Activated CD4-positive, alpha-beta T cell treated with anti-CD3 and anti-CD28 coated beads for 36 hours (primary cell): ENCODE measurements around the gene GAREM1. TPM values are rescaled to one million over a fixed set of nuclear protein-coding genes. Genes with fewer than 3 reads are reported as not detected.

Experiments used
- ATAC-seq: fragments of 200-7000 bp; cut with Tn5 transposase; one replicate; pipeline ENCODE4 v1.10.0; 2021; ENCODE audit warnings: mild to moderate bottlenecking, moderate library complexity
- CTCF ChIA-PET: fragments of 350-600 bp; sonication (Branson Sonifier 250); formaldehyde crosslinking; loops from one replicate; lab custom pipeline; 2021; ENCODE audit warnings: antibody characterized with exemption; lab: Charles Lee
- POLR2A ChIA-PET: fragments of 350-600 bp; sonication (Branson Sonifier 250); formaldehyde crosslinking; loops from one replicate; lab custom pipeline; 2021; ENCODE audit warnings: antibody characterized with exemption, inconsistent platforms; lab: Charles Lee
- DNase-seq: peaks from one replicate; pipeline ENCODE4 v3.0.0-alpha.2; 2020
- H3K27ac Mint-ChIP-seq: one replicate; pipeline ENCODE4 v1.8.0; 2021; ENCODE audit warnings: mixed read lengths
- H3K27me3 Mint-ChIP-seq: one replicate; pipeline ENCODE4 v1.8.0; 2021; ENCODE audit warnings: mixed read lengths
- H3K36me3 Mint-ChIP-seq: one replicate; pipeline ENCODE4 v1.8.0; 2021; ENCODE audit warnings: low read depth, mixed read lengths
- H3K4me1 Mint-ChIP-seq: one replicate; pipeline ENCODE4 v1.8.0; 2021; ENCODE audit warnings: mixed read lengths
- H3K4me3 Mint-ChIP-seq: one replicate; pipeline ENCODE4 v1.8.0; 2021; ENCODE audit warnings: mild to moderate bottlenecking, moderate library complexity, mixed read lengths
- H3K9me3 Mint-ChIP-seq: one replicate; pipeline ENCODE4 v1.8.0; 2021; ENCODE audit warnings: low read depth, mixed read lengths
- intact Hi-C, 2 experiments: fragments of 100-400 bp; cut with DNase I in 1 of 2; cut with micrococcal nuclease in 1 of 2; formaldehyde crosslinking; loops; one replicate each; pipeline versions ENCODE4 v1.14.2 to v1.15.1; 2022 to 2024; cut with DNase I, micrococcal nuclease
- total RNA-seq, 2 experiments: library from RNA; stranded (reverse); gene quantifications; one replicate each; pipeline ENCODE4 v1.2.3, GENCODE V29; 2021

The GAREM1 gene
- total RNA-seq, 2 experiments from 2014 or later = not detected

- ATAC-seq (no peak), DNase-seq (no peak)
- POLR2A ChIA-PET = no interaction called here
- CTCF ChIA-PET = interaction anchor here (0.5 to 1.6 kb wide), 6 partner anchors 13 to 168 kb away, joined by 3 to 7 read pairs (median 3); partner anchors contain the start of gene GAREM1
- no peak overlapping the region for H3K4me3 Mint-ChIP-seq
- no peaks in the 10 kb centered on the region for H3K4me1 Mint-ChIP-seq
- H3K27ac Mint-ChIP-seq = no peak overlapping the region
- intact Hi-C loops = loop anchor here in 1 of 2 experiments (1.0 kb wide), 1 partner anchor 109 kb away; no protein-coding TSS in a partner anchor
- H3K36me3 Mint-ChIP-seq = no peaks in the 10 kb centered on the region
- H3K9me3 Mint-ChIP-seq = no peaks in the 10 kb centered on the region
- H3K27me3 Mint-ChIP-seq = peaks cover 7% of the 10 kb centered on the region
Observed at GRCh38 chr18:32440518-32440917, 30.2 kb downstream of the GAREM1 start.

- intact Hi-C loops = loop anchor here in 1 of 2 experiments (1.0 kb wide), 1 partner anchor 109 kb away; no protein-coding TSS in a partner anchor
- DNase-seq (peak; percentile 18), ATAC-seq (no peak)
- no peaks in the 10 kb centered on the region for H3K9me3 Mint-ChIP-seq
- POLR2A ChIA-PET = no interaction called here
- peaks cover 7% of the 10 kb centered on the region for H3K27me3 Mint-ChIP-seq
- H3K4me1 Mint-ChIP-seq = no peaks in the 10 kb centered on the region
- H3K4me3 Mint-ChIP-seq = no peak overlapping the region
- H3K27ac Mint-ChIP-seq = no peak overlapping the region
- H3K36me3 Mint-ChIP-seq = no peaks in the 10 kb centered on the region
- CTCF ChIA-PET = interaction anchor here (0.8 to 1.6 kb wide), 4 partner anchors 12 to 168 kb away, joined by 3 to 7 read pairs (median 4); no protein-coding TSS in a partner anchor
Observed at GRCh38 chr18:32439802-32440201, 30.9 kb downstream of the GAREM1 start.

- intact Hi-C loops = no loop called here
- H3K36me3 Mint-ChIP-seq = no peaks in the 10 kb centered on the region
- CTCF ChIA-PET = interaction anchor here (0.8 to 1.6 kb wide), 3 partner anchors 11 to 167 kb away, joined by 4 to 7 read pairs (median 4); no protein-coding TSS in a partner anchor
Observed at GRCh38 chr18:32439241-32439640, 31.4 kb downstream of the GAREM1 start.

GRCh38 chr18:32438173-32438572 lies 32.5 kb downstream of the GAREM1 start:
- Mint-ChIP-seq H3K27me3 (peaks cover 9% of the 10 kb centered on the region), H3K4me1 (no peaks in the 10 kb centered on the region), H3K27ac (no peak overlapping the region), H3K9me3 (no peaks in the 10 kb centered on the region), H3K4me3 (no peak overlapping the region), H3K36me3 (no peaks in the 10 kb centered on the region)
- DNase-seq = no peak
- CTCF ChIA-PET = interaction anchor here (1.2 kb wide), 1 partner anchor 114 kb away, joined by 3 read pairs; no protein-coding TSS in a partner anchor
- intact Hi-C loops = no loop called here
- ATAC-seq = no peak
- POLR2A ChIA-PET = no interaction called here

More at GRCh38 chr18:32439241-32439640, 31.4 kb downstream of the GAREM1 start:
- no peak overlapping the region for H3K4me3 Mint-ChIP-seq
- POLR2A ChIA-PET = no interaction called here
- no peaks in the 10 kb centered on the region for H3K4me1 Mint-ChIP-seq
- H3K27ac Mint-ChIP-seq = no peak overlapping the region
- H3K27me3 Mint-ChIP-seq = peaks cover 7% of the 10 kb centered on the region
- H3K9me3 Mint-ChIP-seq = no peaks in the 10 kb centered on the region
- no peak for DNase-seq
- ATAC-seq = no peak

- peaks cover 14% of the 10 kb centered on the region for H3K27me3 Mint-ChIP-seq
- H3K27ac Mint-ChIP-seq = no peak overlapping the region
- no peak overlapping the region for H3K4me3 Mint-ChIP-seq
- H3K4me1 Mint-ChIP-seq = no peaks in the 10 kb centered on the region
- ATAC-seq (no peak), DNase-seq (no peak)
- intact Hi-C loops = no loop called here
- no peaks in the 10 kb centered on the region for H3K36me3 Mint-ChIP-seq
- ChIA-PET CTCF (interaction anchor here (0.8 to 1.2 kb wide), 3 partner anchors 9 to 115 kb away, joined by 3 read pairs; no protein-coding TSS in a partner anchor), POLR2A (no interaction called here)
- H3K9me3 Mint-ChIP-seq = no peaks in the 10 kb centered on the region
Observed at GRCh38 chr18:32437100-32437834, 33.4 kb downstream of the GAREM1 start.

GRCh38 chr18:32435631-32436500 lies 34.8 kb downstream of the GAREM1 start:
- POLR2A ChIA-PET = no interaction called here
- no peak overlapping the region for H3K4me3 Mint-ChIP-seq
- no peaks in the 10 kb centered on the region for H3K36me3 Mint-ChIP-seq
- H3K9me3 Mint-ChIP-seq = peaks cover 2% of the 10 kb centered on the region
- intact Hi-C loops = no loop called here
- CTCF ChIA-PET = interaction anchor here (1.2 kb wide), 2 partner anchors 11 to 15 kb away, joined by 3 read pairs; no protein-coding TSS in a partner anchor
- no peak overlapping the region for H3K27ac Mint-ChIP-seq
- no peak for ATAC-seq
- DNase-seq = no peak
- H3K27me3 Mint-ChIP-seq = peaks cover 15% of the 10 kb centered on the region
- H3K4me1 Mint-ChIP-seq = no peaks in the 10 kb centered on the region

GRCh38 chr18:32431753-32432152 lies 38.9 kb downstream of the GAREM1 start:
- Mint-ChIP-seq H3K36me3 (no peaks in the 10 kb centered on the region), H3K4me3 (no peak overlapping the region), H3K4me1 (no peaks in the 10 kb centered on the region), H3K9me3 (peaks cover 5% of the 10 kb centered on the region), H3K27ac (no peak overlapping the region), H3K27me3 (peaks cover 27% of the 10 kb centered on the region)
- intact Hi-C loops = no loop called here
- no peak for ATAC-seq
- CTCF ChIA-PET = no interaction called here
- DNase-seq = no peak
- POLR2A ChIA-PET = no interaction called here

GRCh38 chr18:32429402-32429801 lies 41.3 kb downstream of the GAREM1 start:
- ATAC-seq = no peak
- H3K27me3 Mint-ChIP-seq = peaks cover 27% of the 10 kb centered on the region
- H3K36me3 Mint-ChIP-seq = no peaks in the 10 kb centered on the region
- H3K4me1 Mint-ChIP-seq = no peaks in the 10 kb centered on the region
- peaks cover 5% of the 10 kb centered on the region for H3K9me3 Mint-ChIP-seq
- no peak overlapping the region for H3K27ac Mint-ChIP-seq
- ChIA-PET CTCF (interaction anchor here (0.6 kb wide), 1 partner anchor 1278 kb away, joined by 3 read pairs; no protein-coding TSS in a partner anchor), POLR2A (no interaction called here)
- intact Hi-C loops = no loop called here
- H3K4me3 Mint-ChIP-seq = no peak overlapping the region
- no peak for DNase-seq

GRCh38 chr18:32427084-32427900 lies 43.4 kb downstream of the GAREM1 start:
- H3K36me3 Mint-ChIP-seq = no peaks in the 10 kb centered on the region
- CTCF ChIA-PET = interaction anchor here (0.9 to 1.2 kb wide), 4 partner anchors 10 to 269 kb away, joined by 3 to 4 read pairs (median 3); no protein-coding TSS in a partner anchor
- DNase-seq = no peak
- no peaks in the 10 kb centered on the region for H3K4me1 Mint-ChIP-seq
- H3K9me3 Mint-ChIP-seq = peaks cover 5% of the 10 kb centered on the region
- H3K27ac Mint-ChIP-seq = no peak overlapping the region
- peaks cover 22% of the 10 kb centered on the region for H3K27me3 Mint-ChIP-seq
- POLR2A ChIA-PET = no interaction called here
- intact Hi-C loops = no loop called here
- no peak for ATAC-seq
- H3K4me3 Mint-ChIP-seq = no peak overlapping the region

- ATAC-seq = no peak
- intact Hi-C loops = no loop called here
- Mint-ChIP-seq H3K9me3 (no peaks in the 10 kb centered on the region), H3K27me3 (peaks cover 16% of the 10 kb centered on the region), H3K4me1 (no peaks in the 10 kb centered on the region), H3K36me3 (no peaks in the 10 kb centered on the region), H3K27ac (no peak overlapping the region), H3K4me3 (no peak overlapping the region)
- ChIA-PET POLR2A (no interaction called here), CTCF (interaction anchor here (0.6 kb wide), 1 partner anchor 86 kb away, joined by 3 read pairs; no protein-coding TSS in a partner anchor)
- DNase-seq = no peak
Observed at GRCh38 chr18:32425466-32425865, 45.2 kb downstream of the GAREM1 start.
